ENCODE data around the gene CDK5RAP2. TPM values are rescaled to one million over a fixed set of nuclear protein-coding genes. Genes with fewer than 3 reads are reported as not detected.
A peak's percentile ranks its signal among the peaks of the same experiment; 100 is the strongest.
"Not testable (repeated sequence)": the region's sequence is repeated elsewhere in the genome, so short reads cannot be mapped to it uniquely, and the experiment has no call there.

Gene CDK5RAP2
- total RNA-seq, result 10 to 100 TPM; 81.5 to 81.9 TPM

DNA sequence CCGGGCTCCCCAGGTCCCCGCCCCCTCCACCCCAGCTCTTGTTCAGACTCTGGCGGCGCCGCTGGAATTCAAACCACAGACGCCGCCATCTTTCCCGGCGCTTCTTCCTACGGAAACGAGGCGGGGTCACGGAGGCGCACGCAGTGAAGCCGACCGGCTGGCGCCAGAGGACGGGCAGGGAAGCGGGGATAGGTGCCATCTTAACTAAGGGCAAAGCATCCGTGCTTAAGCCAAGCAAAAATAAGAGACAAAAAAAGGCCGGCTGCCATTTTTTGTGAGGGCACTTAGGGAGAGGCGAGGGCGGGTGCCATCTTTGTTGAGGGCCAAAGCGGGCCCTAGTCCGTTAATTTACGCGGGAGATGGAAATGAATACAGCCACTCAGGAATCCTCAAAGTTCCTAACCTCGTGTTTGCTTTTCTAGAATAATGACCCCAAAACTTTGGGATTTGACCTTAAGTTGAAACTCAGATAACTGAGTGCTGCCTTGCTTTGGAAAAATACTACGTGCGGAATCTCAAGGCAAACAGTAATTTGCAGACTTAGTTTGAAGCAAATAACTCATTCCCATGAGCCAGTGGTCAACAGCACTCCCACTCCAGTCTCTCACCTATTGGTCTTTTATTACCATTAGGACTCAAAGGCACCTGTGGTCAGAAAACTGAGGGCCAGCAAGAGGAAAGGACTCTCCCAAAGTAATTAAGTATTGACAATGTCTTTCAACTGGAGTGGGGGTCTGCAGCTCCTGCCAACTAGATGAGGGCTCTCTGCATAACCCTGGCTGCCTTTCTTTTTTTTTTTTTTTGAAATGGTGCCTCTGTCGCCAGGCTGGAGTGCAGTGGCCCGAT is at the start of gene CDK5RAP2:
TSS of gene CDK5RAP2 (minus strand) at position 117 of the 846 bp plus-strand sequence. CDS start 189 bp downstream, outside the sequence.
- peak within 1 kb of the TSS; percentile 95 to 97 for H3K4me3 Mint-ChIP-seq
- H3K27ac Mint-ChIP-seq, result peak within 1 kb of the TSS; percentile 96
- ATAC-seq (replicated peaks in 1 of 2), result peak; percentile 98 to 99
- peak; percentile 92 to 95 for DNase-seq
- no peaks in the 10 kb centered on the region for H3K27me3 Mint-ChIP-seq (ENCODE audit: low read depth)
- peaks cover 43% of the 10 kb centered on the region for H3K4me1 Mint-ChIP-seq (ENCODE audit: low read depth)
- peaks cover 2 to 6% of the 10 kb centered on the region in 2 donors for H3K36me3 Mint-ChIP-seq (ENCODE audit: insufficient read depth in 2 of 2)
- no peaks in the 10 kb centered on the region for H3K9me3 Mint-ChIP-seq

DNA sequence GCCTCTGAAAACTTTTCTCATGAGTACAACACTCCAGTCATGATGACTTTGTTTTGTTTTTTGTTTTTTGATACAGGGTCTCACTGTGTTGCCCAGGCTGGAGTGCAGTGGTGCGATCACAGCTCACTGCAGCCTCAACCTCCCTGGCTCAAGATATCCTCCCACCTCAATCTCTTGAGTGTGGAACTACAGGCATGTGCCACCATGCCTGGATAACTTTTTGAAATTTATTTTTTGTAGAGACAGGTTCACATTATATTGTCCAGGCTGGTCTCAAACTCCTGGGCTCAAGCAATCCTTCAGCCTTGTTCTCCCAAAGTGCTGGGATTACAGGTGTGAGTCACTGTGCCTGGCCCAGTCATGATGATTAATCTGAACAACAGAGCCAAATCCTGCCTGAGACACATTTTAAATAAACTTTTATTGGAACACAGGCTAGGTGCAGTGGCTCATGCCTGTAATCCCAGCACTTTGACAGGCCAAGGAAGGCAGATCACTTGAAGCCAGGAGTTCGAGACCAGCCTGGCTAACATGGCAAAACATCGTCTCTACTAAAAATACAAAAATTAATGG is 49.0 kb upstream of the CDK5RAP2 start:
- H3K4me3 Mint-ChIP-seq; H3K36me3 Mint-ChIP-seq (ENCODE audit: insufficient read depth in 2 of 2); ATAC-seq (replicated peaks in 1 of 2); H3K9me3 Mint-ChIP-seq; H3K27ac Mint-ChIP-seq; DNase-seq; H3K4me1 Mint-ChIP-seq (ENCODE audit: low read depth); H3K27me3 Mint-ChIP-seq (ENCODE audit: low read depth): not testable (repeated sequence)

DNA sequence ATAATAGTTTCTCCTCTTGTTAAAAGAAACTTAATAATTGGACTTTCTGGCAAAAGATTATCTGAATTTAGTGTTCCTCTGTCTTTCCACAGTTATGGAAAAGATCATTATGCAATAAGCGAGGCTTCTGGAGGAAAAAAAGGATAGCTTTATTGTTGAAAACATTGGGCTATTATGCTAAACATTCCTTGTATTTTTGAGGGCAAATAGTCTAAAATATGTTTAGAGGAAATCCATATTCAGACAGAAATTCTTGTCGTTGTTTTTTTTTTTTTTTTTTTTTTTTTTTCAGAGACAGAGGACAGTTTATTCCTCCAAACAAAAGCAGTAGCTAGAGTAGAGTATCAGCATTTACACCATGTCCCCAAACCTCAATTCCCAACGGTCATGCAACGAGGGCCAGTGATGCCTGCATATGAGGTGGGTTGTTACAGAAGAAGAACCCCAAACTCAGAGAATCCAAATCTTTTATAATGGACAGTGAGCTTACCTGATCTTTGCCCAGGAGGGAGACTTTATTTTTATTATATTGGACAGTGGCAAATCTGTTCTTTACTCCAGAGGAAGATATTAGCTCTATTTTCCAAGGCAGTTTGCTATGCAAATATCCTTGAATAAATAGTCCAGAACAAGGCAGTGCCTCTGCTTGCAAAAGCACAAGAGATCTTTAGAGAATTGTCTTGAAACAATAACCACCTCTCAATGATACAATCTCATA is 48.4 kb upstream of the CDK5RAP2 start:
- no peak overlapping the region for H3K4me3 Mint-ChIP-seq
- no peaks in the 10 kb centered on the region for H3K4me1 Mint-ChIP-seq (ENCODE audit: low read depth)
- H3K9me3 Mint-ChIP-seq, result no peaks in the 10 kb centered on the region
- H3K27me3 Mint-ChIP-seq (ENCODE audit: low read depth), result no peaks in the 10 kb centered on the region
- no peaks in the 10 kb centered on the region for H3K36me3 Mint-ChIP-seq (ENCODE audit: insufficient read depth in 2 of 2)
- DNase-seq, result no peak
- ATAC-seq (replicated peaks in 1 of 2), result no peak
- no peak overlapping the region for H3K27ac Mint-ChIP-seq

DNA sequence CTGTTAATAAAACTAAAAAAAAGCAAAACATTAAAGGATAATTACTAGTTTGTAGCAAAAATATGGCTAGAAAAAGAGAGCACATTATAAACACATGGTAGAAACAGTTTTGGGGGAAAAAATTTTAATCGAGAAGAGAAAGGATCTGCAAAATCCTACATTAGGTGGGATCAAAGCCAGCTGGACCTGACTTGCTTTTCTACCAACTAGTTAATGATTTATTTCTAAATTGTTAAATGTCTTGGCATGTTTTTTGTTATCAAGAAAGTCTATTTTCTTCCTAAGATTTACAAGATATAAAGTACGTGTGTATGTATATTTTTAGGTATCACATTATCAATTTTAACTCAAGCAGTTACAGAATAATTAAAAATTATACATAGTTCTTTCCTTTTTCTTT is 47.1 kb upstream of the CDK5RAP2 start:
- no peaks in the 10 kb centered on the region for H3K4me1 Mint-ChIP-seq (ENCODE audit: low read depth)
- H3K9me3 Mint-ChIP-seq, result no peaks in the 10 kb centered on the region
- H3K27ac Mint-ChIP-seq, result no peak overlapping the region
- ATAC-seq (replicated peaks in 1 of 2) (no peak), DNase-seq (no peak)
- H3K36me3 Mint-ChIP-seq (ENCODE audit: insufficient read depth in 2 of 2), result no peaks in the 10 kb centered on the region
- no peaks in the 10 kb centered on the region for H3K27me3 Mint-ChIP-seq (ENCODE audit: low read depth)
- no peak overlapping the region for H3K4me3 Mint-ChIP-seq

DNA sequence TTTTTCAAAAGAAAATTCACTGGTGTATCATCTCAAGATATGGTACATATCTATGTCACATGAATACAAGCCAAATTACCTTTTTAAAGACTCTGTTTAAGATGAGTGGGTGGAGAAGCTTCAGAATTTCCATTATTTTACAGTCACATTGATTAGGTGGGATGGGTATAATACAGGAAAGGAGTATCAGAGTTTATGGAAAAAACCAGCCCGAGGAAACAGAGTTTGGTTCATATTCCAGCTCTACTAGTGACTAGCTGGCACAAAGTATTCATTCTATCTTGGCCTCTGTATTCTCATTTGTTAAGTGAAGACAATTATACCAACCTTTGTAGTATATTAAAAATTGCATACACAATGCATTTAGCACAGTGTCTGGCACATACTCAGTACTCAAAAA is 46.5 kb upstream of the CDK5RAP2 start:
- Mint-ChIP-seq H3K4me1 (ENCODE audit: low read depth) (no peaks in the 10 kb centered on the region), H3K27me3 (ENCODE audit: low read depth) (no peaks in the 10 kb centered on the region), H3K9me3 (no peaks in the 10 kb centered on the region), H3K36me3 (ENCODE audit: insufficient read depth in 2 of 2) (no peaks in the 10 kb centered on the region), H3K27ac (no peak overlapping the region), H3K4me3 (no peak overlapping the region)
- DNase-seq, result no peak
- ATAC-seq (replicated peaks in 1 of 2), result no peak

DNA sequence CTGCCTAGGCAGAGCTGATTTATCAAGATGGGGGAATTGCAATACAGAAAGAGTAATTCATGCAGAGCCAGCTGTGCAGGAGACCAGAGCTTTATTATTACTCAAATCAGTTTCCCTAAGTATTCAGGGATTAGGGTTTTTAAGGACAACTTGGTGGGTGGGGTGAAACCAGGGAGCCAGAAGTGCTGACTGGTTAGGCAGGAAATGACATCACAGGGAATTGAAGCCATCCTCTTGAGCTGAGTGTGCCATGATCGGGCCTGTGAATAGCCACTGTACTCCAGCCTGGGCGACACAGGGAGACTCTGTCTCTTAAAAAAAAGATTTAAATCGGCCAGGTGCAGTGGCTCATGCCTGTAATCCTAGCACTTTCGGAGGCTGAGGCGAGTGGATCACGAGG is 45.3 kb upstream of the CDK5RAP2 start:
- H3K27ac Mint-ChIP-seq, result no peak overlapping the region
- H3K36me3 Mint-ChIP-seq (ENCODE audit: insufficient read depth in 2 of 2), result no peaks in the 10 kb centered on the region
- H3K9me3 Mint-ChIP-seq, result no peaks in the 10 kb centered on the region
- H3K4me3 Mint-ChIP-seq, result no peak overlapping the region
- ATAC-seq (replicated peaks in 1 of 2), result no peak
- no peak for DNase-seq
- no peaks in the 10 kb centered on the region for H3K4me1 Mint-ChIP-seq (ENCODE audit: low read depth)
- no peaks in the 10 kb centered on the region for H3K27me3 Mint-ChIP-seq (ENCODE audit: low read depth)

DNA sequence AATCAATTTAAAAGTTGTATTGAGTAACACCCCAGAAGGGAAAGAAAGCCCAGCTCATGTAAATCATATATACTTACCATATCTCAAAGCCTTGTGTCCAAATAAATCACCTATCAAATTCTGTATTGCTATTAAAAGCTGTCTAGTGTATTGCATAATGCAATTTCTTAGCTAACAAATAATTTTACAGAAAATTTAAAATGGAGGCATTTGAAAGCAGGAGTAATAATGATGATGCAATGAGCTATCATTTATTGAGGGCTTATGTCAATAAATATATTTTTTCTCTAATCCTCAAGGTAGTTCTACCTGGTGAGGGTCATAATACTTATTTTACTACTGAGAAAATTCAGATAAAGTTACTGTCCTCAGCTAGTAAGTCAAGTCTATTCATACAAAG is 42.8 kb upstream of the CDK5RAP2 start:
- H3K4me1 Mint-ChIP-seq (ENCODE audit: low read depth), result peaks cover 8% of the 10 kb centered on the region
- DNase-seq, result no peak
- no peak overlapping the region for H3K27ac Mint-ChIP-seq
- ATAC-seq (replicated peaks in 1 of 2), result no peak
- no peaks in the 10 kb centered on the region for H3K9me3 Mint-ChIP-seq
- no peaks in the 10 kb centered on the region for H3K36me3 Mint-ChIP-seq (ENCODE audit: insufficient read depth in 2 of 2)
- no peaks in the 10 kb centered on the region for H3K27me3 Mint-ChIP-seq (ENCODE audit: low read depth)
- no peak overlapping the region for H3K4me3 Mint-ChIP-seq

DNA sequence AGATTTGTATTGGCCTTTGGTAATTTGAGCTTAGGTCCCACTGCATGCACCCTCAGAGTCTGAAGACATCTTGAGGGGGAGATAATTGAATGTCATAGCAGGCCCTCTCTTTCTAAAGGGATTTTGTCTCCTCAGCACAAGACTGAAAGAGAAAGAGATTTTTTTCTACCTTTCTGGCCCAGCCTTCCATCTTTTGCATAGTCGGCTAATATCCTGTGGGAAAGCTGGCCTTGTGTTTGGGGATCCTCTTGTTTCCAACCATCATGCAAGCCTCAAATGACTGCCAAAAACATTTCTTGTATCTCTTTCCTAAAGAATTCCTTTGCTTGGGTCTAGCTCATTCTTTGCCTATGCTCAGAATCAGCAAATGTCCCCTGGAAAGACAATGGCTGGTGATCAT is 42.0 kb upstream of the CDK5RAP2 start:
- no peaks in the 10 kb centered on the region for H3K9me3 Mint-ChIP-seq
- no peak for ATAC-seq (replicated peaks in 1 of 2)
- peaks cover 14% of the 10 kb centered on the region for H3K4me1 Mint-ChIP-seq (ENCODE audit: low read depth)

DNA sequence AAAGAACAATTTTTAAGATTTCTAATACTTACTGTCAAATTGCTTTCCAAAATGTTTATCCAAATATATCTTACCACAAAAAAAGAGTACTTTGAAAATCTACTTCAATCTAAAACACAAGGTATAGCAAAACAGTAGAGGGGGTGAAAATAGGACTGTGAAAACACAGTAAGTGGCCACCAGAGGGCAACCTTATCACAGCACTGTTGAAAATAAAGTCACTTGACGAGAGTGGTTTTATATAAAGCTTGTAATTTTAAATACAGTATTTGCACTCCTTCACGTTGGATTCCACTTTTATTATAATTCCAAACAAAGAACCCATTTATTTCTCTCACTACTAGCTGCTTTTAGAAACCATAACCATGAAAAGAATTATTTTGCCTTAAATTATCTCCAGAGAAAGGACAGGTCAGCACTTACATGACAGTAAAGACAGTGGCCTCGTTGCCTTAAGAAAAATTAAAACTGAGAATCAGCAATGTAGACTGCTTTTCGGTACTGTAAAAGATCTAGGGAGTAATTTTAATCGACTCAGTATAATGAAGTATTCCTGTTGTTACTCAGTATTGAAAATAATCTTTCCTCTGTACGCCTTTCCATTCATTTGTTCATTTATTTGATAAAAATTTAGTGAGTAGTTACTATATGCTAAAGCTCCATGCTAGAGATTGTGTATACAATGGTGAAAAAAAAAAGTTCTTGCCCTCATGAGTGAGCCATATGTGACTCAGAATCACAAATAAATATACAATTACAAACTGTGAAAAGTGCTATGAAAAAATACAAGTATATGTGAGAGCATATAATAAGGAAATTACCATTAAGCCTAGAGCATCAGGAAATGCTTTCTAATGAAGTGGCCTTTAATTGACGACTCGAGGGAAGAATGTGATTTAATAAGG is 40.0 kb upstream of the CDK5RAP2 start:
- H3K36me3 Mint-ChIP-seq (ENCODE audit: insufficient read depth in 2 of 2), result no peaks in the 10 kb centered on the region
- H3K9me3 Mint-ChIP-seq, result no peaks in the 10 kb centered on the region
- H3K27ac Mint-ChIP-seq, result peak overlapping the region; percentile 84
- ATAC-seq (replicated peaks in 1 of 2), result peak; percentile 81 to 83
- peak; percentile 58 for DNase-seq
- H3K4me3 Mint-ChIP-seq, result peak overlapping the region in 1 of 2 donors; percentile 22
- peaks cover 14% of the 10 kb centered on the region for H3K4me1 Mint-ChIP-seq (ENCODE audit: low read depth)
- no peaks in the 10 kb centered on the region for H3K27me3 Mint-ChIP-seq (ENCODE audit: low read depth)

More for the DNA sequence above, 42.0 kb upstream of the CDK5RAP2 start:
- H3K27ac Mint-ChIP-seq, result no peak overlapping the region
- DNase-seq, result no peak
- H3K36me3 Mint-ChIP-seq (ENCODE audit: insufficient read depth in 2 of 2), result no peaks in the 10 kb centered on the region
- no peak overlapping the region for H3K4me3 Mint-ChIP-seq
- H3K27me3 Mint-ChIP-seq (ENCODE audit: low read depth), result no peaks in the 10 kb centered on the region

DNA sequence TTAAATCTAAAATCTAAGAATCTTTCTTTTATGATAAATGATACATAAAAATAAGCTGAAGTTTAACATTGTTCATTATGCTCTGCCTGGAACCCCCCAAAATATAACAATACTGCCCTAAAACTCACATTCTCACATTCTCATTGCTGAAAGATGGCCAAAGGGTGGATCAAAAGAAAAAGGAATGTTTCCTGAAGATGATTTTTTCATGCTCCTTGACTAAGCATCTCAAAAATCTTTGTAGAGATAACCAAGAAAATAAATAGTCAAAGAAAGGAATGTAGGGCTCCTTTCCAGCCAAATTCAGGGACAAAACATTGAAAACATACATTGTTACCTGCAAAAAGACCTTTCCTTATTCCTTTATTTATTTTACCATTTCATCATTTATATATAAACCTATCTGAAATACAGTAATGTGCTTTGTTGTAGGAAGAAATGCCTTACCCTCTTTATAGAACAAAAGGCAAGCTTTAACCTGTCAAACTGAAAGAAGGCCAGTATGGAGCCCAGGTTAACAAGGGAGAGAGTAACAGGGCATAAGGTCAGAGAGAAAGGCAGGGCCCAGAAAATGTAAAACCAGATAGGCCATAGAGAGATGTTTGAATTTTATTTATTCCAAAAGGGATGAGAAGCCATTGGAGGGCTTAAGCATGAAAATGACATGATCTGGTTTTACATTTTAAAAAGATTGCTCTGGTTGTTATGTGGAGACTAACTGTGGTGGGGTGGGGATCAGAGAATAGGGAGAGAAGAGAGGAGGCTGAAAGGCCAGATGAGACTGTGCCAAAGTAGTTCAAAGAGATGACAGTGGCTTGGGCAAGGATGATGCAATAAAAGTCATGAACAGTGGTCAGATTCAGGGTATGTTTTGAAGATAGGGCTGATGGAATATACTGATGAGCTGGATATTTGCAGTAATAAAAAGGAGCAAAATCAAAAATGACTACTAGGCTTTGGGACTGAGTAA is 37.3 kb upstream of the CDK5RAP2 start:
- Mint-ChIP-seq H3K27me3 (ENCODE audit: low read depth) (no peaks in the 10 kb centered on the region), H3K4me1 (ENCODE audit: low read depth) (peaks cover 14% of the 10 kb centered on the region), H3K9me3 (no peaks in the 10 kb centered on the region), H3K27ac (peak overlapping the region; percentile 41), H3K4me3 (no peak overlapping the region), H3K36me3 (ENCODE audit: insufficient read depth in 2 of 2) (no peaks in the 10 kb centered on the region)
- ATAC-seq (replicated peaks in 1 of 2), result peak; percentile 32 to 40
- no peak for DNase-seq

DNA sequence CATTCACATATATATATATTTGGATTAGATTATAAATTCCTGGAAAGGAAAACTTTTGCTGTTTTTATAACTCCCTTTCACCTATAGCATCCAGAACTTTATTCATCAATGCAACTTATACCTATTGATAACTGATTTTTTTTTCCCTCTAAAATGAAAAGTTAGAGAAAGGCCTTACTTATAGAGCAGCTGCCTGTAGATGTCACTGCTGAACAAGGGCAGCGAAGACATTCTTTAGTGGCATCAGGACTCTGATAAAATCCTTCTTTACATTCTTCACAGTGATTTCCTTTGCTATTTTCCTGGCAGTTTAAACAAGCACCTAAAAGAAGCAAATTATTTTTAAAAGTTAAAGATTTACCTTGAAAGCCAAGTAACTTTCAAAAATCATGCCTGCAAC is 32.3 kb upstream of the CDK5RAP2 start:
- H3K9me3 Mint-ChIP-seq, result no peaks in the 10 kb centered on the region
- H3K27ac Mint-ChIP-seq, result no peak overlapping the region
- H3K36me3 Mint-ChIP-seq (ENCODE audit: insufficient read depth in 2 of 2), result no peaks in the 10 kb centered on the region
- H3K4me3 Mint-ChIP-seq, result no peak overlapping the region
- no peak for ATAC-seq (replicated peaks in 1 of 2)
- peaks cover under 1% of the 10 kb centered on the region for H3K4me1 Mint-ChIP-seq (ENCODE audit: low read depth)
- H3K27me3 Mint-ChIP-seq (ENCODE audit: low read depth), result no peaks in the 10 kb centered on the region
- no peak for DNase-seq

DNA sequence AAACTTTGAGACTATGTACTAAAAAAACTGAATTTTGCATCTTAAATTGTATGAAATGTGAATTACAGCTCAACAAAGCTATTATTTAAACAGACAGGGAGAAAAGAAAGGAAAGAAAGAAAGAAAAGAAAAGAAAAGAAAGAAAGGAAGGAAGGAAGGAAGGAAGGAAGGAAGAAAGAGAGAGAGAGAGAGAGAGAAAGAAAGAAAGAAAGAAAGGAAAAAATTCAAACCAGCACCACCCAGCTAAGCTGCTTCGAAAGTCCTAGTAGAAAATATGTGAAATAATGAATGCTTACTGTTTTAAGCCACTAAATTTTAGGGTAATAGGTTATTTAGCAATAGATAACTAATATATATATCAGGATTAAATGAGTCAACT is 31.7 kb upstream of the CDK5RAP2 start:
- Mint-ChIP-seq H3K9me3 (no peaks in the 10 kb centered on the region), H3K27me3 (ENCODE audit: low read depth) (no peaks in the 10 kb centered on the region), H3K4me3 (no peak overlapping the region), H3K4me1 (ENCODE audit: low read depth) (no peaks in the 10 kb centered on the region), H3K27ac (no peak overlapping the region), H3K36me3 (ENCODE audit: insufficient read depth in 2 of 2) (no peaks in the 10 kb centered on the region)
- DNase-seq, result no peak
- no peak for ATAC-seq (replicated peaks in 1 of 2)
